ENCODE data around the gene CPNE7. TPM values are rescaled to one million over a fixed set of nuclear protein-coding genes. Genes with fewer than 3 reads are reported as not detected.

CPNE7 gene
- total RNA-seq, 1 experiment from 2014 or later: 23.8 TPM

DNA sequence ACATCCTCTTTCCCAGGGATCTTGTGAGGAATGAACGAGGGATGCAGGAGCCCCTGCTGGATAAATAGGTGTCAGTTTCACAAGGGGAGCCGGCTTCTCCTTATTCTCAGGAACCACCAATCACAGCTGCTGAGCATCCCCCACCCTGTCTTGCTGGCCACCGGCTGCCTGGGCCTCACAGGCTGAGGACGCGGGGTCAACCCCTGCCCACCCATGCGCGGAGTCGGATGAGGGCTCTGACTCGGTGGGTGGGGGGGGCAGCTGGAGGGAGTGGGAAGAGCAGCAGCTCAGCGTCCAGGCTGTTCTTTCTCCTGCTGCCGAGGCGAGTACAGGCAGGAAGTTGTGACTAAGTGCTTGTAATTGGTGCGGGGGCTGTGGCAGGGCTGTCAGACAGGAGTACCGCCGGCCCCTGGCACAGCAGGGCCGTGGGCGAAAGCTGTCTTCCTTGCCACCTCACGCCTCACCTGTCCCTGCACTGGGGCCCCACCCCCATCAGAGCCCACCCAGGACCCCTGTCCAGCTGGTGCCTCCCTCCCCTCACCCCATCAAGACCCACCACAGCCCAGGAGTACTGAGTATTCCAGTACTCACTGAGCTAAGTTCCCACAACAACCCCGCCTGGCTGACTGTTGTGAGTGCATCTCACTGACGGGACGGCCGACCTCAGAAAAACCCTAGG lies 26.9 kb downstream of the CPNE7 start:
- DNase-seq (ENCODE audit: low spot score): no peak

DNA sequence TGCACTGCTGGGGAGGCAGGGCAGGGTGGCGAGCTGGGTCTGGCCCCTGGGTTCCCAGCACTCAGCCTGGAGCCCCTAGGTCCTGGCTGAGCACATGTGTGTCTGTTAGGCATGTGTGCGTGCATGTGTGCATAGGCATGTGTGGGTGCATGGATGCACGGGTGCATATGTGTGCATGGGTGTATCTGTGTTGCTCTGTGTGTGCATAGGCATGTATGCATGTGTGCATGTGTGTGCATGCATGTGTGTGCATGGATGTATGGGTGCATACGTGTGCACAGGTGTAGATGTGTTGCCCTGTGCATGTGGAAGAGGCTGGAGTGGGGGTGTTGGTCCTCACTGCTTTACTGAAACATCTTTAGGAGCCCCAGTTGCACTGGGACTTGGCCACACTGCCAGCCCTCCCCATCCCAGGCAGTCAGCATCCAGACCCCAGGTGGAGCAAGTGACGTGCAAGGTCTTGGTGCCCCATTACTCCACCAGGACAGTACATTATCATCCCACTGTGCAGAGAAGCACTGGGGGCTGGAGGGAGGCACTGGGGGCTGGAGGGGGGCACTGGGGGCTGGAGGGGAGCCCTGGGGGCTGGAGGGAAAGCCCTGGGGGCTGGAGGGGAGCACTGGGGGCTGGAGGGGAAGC lies 27.5 kb downstream of the CPNE7 start:
- DNase-seq (ENCODE audit: low spot score): no peak

GRCh38 chr16:89604764-89605163 lies 29.2 kb downstream of the CPNE7 start:
- DNase-seq (ENCODE audit: low spot score): no peak

DNA sequence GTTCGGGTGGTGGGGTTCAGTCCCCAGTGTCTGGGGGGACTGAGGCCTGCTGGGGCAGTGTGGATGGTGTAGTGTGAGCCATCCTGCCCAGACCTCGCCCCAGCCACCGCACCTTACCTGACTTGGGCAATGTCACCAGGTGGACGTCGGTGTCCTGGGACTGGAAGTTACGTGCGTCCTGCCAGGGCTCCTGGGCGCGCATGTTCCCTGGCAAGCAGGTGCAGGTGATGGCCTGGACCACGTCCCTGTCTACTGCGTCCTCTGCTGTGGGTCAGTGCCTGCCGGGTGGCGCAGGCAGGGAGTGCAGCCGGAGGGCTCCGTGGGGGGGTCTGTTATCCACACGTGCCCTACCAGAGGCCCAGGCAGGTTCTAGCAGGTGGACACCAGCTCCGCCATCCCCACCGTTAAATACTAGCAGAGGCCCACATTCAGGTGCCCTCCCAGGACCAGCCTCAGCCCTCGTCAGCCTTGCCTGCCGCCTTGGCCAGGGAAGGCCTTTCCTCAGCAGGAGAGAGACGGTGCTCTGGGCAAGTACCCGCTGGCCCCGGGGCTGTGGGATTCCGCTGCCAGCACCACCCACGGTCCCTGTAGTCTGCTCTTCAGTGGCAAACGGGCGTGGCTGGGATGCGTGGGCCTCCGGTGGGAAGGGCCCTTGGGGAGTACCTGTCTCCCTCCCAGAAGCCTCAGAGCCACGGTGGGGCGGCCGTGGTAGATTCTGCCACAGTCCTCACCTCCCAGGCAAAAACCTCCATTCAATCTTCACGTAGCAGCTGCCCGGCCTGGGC lies 29.8 kb downstream of the CPNE7 start:
- no peak for DNase-seq (ENCODE audit: low spot score)

GRCh38 chr16:89606006-89606405 lies 30.4 kb downstream of the CPNE7 start:
- no peak for DNase-seq (ENCODE audit: low spot score)

DNA sequence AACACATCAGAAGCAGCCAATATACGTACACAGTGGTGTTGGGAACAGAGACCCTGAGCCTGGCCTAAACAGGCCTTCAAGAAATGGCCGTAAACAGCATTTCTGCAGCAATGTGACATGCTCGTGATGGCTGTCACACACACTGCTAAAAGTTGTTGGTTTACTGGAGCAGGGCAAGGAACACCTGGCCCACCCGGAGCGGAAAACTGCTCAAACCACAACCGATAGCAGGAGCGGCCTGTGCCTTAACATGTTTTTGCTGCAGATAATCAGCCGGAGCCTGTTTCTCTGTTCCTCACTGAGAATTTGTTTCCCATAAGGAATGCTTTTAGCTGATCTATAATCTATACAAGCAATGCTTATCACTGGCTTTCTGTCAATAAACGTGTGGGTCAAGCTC lies 31.9 kb downstream of the CPNE7 start:
- DNase-seq (ENCODE audit: low spot score): no peak

DNA sequence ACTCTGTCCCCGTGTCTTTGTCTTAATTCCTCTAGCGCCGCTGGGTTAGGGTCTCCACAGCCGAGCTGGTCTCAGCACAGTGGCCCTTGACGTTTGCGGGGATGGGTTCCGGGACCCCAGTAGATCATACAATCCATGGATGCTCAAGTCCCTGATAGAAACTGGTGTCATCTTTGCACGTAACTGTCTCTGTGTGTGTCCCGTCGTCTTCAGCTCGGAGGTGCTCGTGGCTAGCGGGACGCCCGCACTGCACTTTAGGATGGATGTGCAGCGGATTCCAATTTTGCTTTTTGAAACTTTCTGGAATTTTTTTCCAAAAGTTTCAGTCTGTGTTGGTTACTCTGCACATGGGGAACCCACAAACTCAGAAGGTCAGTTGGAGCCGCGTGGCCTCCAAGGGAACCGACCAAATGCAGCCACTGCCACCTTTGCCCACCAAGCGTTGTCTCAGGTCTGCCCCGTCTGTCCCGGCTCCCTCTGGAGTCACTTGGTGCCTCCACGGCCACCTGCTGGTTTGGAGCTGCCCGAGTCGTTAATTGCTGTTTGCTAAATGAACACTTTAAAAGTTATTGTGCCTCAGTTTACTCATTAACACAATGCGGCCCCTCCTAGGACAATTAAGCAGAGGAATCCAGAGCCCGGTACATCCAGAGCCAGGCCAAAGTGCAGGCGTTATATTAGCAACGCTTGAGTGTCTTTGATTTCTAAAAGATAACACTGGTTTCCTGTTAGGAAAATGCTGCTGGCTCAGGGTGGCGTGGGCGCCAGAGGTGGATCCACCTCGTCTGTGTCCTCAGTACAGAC lies 32.6 kb downstream of the CPNE7 start:
- no peak for DNase-seq (ENCODE audit: low spot score)

- DNase-seq (ENCODE audit: low spot score): no peak
Observed at GRCh38 chr16:89610108-89610453, 34.5 kb downstream of the CPNE7 start.

DNA sequence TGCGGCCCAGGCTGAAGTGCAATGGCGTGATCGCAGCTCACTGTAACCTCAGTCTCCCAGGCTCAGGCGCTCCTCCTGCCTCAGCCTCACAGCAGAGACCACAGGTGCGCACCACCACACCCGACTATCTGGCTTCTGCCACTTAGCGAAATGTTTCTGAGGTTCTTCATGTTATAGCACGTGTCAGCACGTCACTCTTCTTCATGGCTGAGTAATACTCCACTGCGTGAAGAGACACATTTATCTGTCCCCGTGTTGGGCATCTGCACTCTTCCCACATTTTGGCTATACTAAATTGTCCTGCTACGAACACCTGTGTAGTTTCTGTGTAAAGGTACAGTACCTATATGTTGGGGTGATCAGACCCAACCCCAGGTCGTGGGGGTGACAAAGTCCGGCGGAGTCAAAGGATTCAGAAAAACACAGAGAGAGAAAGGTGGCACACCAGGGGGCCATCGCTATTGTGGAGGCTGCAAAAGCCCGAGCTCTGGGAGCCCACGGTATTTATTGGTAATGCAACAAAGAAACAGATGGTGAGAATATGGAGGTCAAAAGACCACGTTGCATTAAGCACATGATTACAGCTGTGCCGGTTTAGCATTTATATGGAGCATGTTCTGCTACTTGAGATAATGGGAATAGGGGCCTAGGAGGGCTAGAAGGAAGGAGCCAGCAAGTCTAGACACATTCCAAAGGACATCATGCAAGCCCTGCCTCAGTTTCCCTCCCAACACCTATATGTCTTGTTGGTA lies 37.0 kb downstream of the CPNE7 start:
- DNase-seq (ENCODE audit: low spot score): no peak

GRCh38 chr16:89613231-89613953 lies 37.8 kb downstream of the CPNE7 start, which contains the start of gene DPEP1:
TSS of gene DPEP1 (plus strand) at chr16:89613642. CDS start at chr16:89630411, 16,769 bp downstream.
- no peak for DNase-seq (ENCODE audit: low spot score)

- DNase-seq (ENCODE audit: low spot score): no peak
Observed at GRCh38 chr16:89613954-89614459, 38.4 kb downstream of the CPNE7 start.

GRCh38 chr16:89615176-89615575 lies 39.6 kb downstream of the CPNE7 start:
- DNase-seq (ENCODE audit: low spot score): no peak

DNA sequence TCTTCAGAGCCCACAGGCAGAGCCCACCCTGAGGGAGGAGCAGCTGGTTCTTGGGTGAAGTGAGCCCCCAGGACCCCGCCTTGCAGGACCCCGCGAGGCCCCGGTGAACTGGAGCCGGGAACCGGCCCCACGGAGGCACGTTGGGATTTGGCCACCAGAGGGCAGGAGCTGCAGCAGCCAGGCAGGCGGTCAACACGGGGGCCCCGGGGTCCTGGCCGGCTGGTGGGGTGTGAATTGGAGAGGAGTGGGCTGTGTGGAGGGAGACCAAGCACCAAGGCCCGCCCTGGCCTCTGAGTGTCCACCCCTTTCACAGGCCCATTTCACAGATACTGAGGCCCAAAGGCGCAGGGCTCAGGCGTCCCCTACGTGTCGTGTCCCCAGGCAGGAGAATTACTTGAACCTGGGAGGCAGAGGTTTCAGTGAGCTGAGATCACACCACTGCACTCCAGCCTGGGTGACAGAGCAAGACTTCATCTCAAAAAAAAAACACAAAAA lies 40.1 kb downstream of the CPNE7 start:
- DNase-seq (ENCODE audit: low spot score): no peak

DNA sequence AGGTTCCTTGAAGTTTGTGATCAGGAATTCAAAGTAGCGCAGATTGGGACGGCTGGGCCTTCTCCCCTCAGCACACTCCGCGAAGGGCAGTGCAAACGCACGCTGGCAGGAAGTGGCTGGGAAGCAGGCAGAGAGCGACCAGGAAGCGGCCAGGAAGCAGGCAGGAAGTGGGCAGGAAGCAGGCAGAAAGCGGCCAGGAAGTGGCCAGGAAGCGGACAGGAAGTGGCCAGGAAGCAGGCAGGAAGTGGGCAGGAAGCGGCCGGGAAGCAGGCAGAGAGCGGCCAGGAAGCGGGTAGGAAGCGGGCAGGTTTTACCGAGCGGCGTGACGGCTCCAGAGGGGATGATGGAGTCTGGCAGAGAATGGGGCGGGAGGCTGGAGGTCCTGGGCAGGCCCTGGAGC lies 41.1 kb downstream of the CPNE7 start:
- DNase-seq (ENCODE audit: low spot score): no peak

GRCh38 chr16:89617036-89617435 lies 41.5 kb downstream of the CPNE7 start:
- DNase-seq (ENCODE audit: low spot score): no peak

- DNase-seq (ENCODE audit: low spot score): no peak
Observed at GRCh38 chr16:89618109-89618998, 42.8 kb downstream of the CPNE7 start.

- no peak for DNase-seq (ENCODE audit: low spot score)
Observed at GRCh38 chr16:89619840-89620239, 44.3 kb downstream of the CPNE7 start.

- no peak for DNase-seq (ENCODE audit: low spot score)
Observed at GRCh38 chr16:89620406-89620841, 44.9 kb downstream of the CPNE7 start.

DNA sequence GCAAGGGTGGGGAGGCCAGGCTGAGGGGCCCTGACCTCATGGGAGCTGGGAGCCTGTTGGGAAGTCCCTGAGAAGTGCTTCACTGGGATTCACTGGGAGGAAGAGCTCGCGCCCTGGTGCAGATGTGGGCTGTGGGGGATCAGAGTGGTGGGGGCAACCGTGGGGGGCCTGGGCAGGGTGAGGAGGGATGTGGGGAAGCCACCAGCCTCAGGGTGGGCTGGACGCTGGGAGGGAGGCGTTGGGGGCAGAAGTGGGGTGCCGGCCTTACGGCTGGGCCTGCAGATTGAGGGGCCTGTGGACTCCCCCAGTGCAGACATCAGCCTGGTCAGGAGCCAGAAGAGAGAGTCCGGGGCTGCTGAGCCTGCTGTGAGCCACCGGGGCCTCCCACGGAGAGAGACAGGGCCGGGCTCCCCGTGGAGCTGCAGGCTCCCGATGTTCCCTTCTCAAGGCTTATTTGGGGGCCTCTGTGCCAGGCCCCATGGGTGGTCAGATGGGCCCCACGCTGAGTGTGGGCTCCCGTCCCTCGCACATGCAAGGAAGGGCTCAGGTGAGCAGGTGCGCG lies 45.7 kb downstream of the CPNE7 start:
- no peak for DNase-seq (ENCODE audit: low spot score)

Measured in HT-29 (cell line).